Tibial artery (tissue), 4 donors: ENCODE data around the gene TOM1.

ENCODE experiments used
- DNase-seq, 2 donors: peaks; one replicate each; pipeline ENCODE4 v3.0.0-alpha.2; 2019
- H3K27ac ChIP-seq, 2 donors: fragments of 200-600 bp; sonication (generic) in 1 of 2; 1 replicate in 1 of 2; 2 replicates in 1 of 2; pipeline ENCODE4 v1.5.1; 2018 to 2019; ENCODE audit warnings: mild to moderate bottlenecking in 1 of 2
- H3K27me3 ChIP-seq, 2 donors: fragments of 200-600 bp; sonication (generic) in 1 of 2; one replicate each; pipeline versions ENCODE4 v1.5.1 to v1.6.0; 2016 to 2019
- H3K36me3 ChIP-seq, 3 donors: fragments of 200-600 bp; sonication (generic) in 2 of 3; one replicate each; pipeline ENCODE4 v1.5.1; 2016 to 2019; ENCODE audit warnings: mild to moderate bottlenecking in 2 of 3
- H3K4me1 ChIP-seq, 4 donors: fragments of 200-600 bp; sonication (generic) in 2 of 4; 1 replicate in 3 of 4; 2 replicates in 1 of 4; pipeline ENCODE4 v1.5.1; 2016 to 2019
- H3K4me3 ChIP-seq, 2 donors: fragments of 200-600 bp; sonication (generic) in 1 of 2; 1 replicate in 1 of 2; 2 replicates in 1 of 2; pipeline ENCODE4 v1.5.1; 2018 to 2019; ENCODE audit warnings: mild to moderate bottlenecking in 2 of 2
- H3K9me3 ChIP-seq, 3 donors: fragments of 200-600 bp; sonication (generic) in 1 of 3; one replicate each; pipeline ENCODE4 v1.5.1; 2016 to 2019
- intact Hi-C: fragments of 100-400 bp; cut with DNase I; formaldehyde crosslinking; loops from one replicate; pipeline ENCODE4 v1.15.0; 2023; ENCODE audit warnings: low total_unique reads
- TF ChIP-seq, protein P1 (sequence below), 2 experiments: fragments of 200-600 bp in 1 of 2; fragments of 450-650 bp in 1 of 2; IDR thresholded peaks; one replicate each; pipeline ENCODE4 v1.5.1; 2017 to 2019; ENCODE audit warnings: antibody characterized with exemption in 2 of 2, mild to moderate bottlenecking in 1 of 2, moderate library complexity in 1 of 2

Gene TOM1

DNA sequence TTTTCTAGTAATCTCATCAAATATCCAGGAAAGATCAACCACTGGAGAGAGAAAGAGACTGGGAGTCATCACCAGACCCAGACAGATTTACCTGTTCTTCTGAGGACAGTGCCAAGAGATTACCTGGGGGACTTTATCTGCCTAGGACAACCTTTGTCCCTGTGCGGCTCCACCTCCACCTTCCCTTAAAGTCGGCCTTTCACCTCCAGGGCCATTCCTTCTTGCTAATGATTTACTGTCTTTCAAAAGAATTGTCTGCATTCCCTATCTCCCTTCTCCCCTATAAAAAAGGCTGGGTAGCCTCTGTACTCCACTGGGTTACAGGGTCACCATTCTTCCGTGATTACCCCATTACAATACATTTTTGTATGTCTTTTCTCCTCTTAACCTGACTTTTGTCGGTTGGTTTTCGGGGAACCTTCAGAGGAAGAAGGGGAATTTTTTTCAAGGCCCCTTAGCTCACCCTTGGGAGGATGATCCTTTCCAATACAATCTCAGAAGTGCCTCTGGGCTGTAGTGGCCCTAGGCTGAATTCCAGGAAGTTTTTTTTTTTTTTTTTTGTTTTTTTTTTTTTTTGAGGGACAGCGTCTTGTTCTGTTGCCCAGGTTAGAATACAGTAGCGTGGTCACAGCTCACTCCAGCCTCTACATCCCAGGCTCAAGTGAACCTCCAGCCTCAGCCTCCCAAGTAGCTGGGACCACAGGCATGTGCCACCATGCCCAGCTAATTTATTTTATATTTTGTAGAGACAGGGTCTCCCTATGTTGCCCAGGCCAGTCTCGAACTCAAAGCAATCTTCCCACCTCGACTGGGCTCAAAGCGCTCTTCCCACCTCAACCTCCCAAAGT, 79.7 kb downstream of the TOM1 start:
- Histone ChIP-seq H3K4me1 (peaks cover 0 to 39% (median 24%) of the 10 kb centered on the region in 4 donors), H3K27me3 (no peaks in the 10 kb centered on the region), H3K27ac (peak overlapping the region; percentile 88 to 93), H3K4me3 (no peak overlapping the region), H3K9me3 (no peaks in the 10 kb centered on the region), H3K36me3 (peaks cover 0 to 9% (median 0%) of the 10 kb centered on the region in 3 donors)
- intact Hi-C loops, result no loop called here
- TF ChIP-seq, protein P1, sequence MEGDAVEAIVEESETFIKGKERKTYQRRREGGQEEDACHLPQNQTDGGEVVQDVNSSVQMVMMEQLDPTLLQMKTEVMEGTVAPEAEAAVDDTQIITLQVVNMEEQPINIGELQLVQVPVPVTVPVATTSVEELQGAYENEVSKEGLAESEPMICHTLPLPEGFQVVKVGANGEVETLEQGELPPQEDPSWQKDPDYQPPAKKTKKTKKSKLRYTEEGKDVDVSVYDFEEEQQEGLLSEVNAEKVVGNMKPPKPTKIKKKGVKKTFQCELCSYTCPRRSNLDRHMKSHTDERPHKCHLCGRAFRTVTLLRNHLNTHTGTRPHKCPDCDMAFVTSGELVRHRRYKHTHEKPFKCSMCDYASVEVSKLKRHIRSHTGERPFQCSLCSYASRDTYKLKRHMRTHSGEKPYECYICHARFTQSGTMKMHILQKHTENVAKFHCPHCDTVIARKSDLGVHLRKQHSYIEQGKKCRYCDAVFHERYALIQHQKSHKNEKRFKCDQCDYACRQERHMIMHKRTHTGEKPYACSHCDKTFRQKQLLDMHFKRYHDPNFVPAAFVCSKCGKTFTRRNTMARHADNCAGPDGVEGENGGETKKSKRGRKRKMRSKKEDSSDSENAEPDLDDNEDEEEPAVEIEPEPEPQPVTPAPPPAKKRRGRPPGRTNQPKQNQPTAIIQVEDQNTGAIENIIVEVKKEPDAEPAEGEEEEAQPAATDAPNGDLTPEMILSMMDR (IDR thresholded peaks at IDR 0.05), result no peak
- DNase-seq, result no peak

DNA sequence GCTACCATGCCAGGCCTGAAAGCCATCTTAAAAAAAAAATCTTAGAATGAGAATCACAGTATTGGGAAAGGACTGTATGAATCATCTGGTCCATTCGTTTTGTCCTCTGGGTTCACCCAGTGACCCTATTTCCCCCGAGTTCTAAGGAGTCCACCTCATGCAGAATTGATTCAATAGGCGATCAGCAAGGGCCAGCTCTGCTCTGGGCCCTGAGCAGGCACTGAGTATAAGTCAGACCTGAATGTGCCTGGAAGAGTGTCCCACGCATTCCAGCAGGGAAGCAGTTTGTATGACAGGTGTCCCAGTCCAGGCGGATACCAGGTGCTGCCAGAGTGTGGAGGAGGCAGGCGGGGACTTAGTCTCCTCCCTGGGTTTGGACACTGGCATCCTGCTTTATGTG, 80.3 kb downstream of the TOM1 start:
- Histone ChIP-seq H3K4me1 (peaks cover 0 to 39% (median 24%) of the 10 kb centered on the region in 4 donors), H3K9me3 (no peaks in the 10 kb centered on the region), H3K4me3 (no peak overlapping the region), H3K27ac (peak overlapping the region; percentile 88 to 93), H3K36me3 (peaks cover 0 to 10% (median 0%) of the 10 kb centered on the region in 3 donors), H3K27me3 (no peaks in the 10 kb centered on the region)
- no peak for DNase-seq
- TF ChIP-seq, protein P1 (IDR thresholded peaks at IDR 0.05), result no peak
- intact Hi-C loops, result no loop called here

DNA sequence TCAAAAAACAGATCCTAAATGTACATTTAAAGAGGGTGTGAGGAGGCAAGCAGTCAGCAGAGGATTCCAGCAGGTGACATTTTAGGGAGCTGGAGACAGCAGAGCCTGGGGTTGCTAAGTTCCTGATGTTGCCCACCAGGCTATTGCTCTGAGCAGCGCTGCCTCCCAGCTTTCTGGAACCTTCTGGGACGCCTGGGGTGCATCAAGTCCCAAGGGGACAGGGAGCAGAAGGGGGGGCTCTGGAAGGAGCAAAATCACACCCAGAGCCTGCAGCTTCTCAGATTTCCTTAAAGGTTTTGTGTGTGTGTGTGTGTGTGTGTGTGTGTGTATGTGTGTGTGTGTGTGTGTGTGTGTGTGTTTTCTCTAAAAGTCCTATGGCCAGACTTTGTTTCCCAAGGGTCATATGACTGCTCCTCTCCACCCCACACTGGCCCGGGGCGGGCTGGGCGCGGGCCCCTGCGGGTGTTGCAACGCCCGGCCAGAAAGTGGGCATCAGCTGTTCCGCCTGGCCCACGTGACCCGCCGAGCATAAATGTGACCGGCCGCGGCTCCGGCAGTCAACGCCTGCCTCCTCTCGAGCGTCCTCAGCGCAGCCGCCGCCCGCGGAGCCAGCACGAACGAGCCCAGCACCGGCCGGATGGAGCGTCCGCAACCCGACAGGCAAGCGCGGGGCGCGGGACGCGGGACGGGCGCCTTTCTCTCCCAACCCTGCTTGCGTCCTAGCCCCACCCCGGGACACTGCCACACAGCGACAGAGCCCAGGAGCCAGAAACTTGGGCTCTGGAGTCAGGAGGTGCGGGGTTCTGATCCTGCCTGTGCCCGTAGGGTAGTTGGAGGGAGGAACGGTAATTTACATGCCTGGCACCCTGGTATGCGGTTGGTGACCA, 81.1 kb downstream of the TOM1 start, which contains the start of gene HMOX1:
Gene HMOX1 (plus strand): TSS at position 560 of the 887 bp plus-strand sequence. CDS start 78 bp downstream, at position 638.
- peaks cover 0 to 39% (median 24%) of the 10 kb centered on the region in 4 donors for H3K4me1 ChIP-seq
- peak; percentile 96 to 98 for DNase-seq
- intact Hi-C loops, result no loop called here
- peak within 1 kb of the TSS; percentile 88 to 93 for H3K27ac ChIP-seq
- H3K27me3 ChIP-seq, result no peaks in the 10 kb centered on the region
- TF ChIP-seq, protein P1 (IDR thresholded peaks at IDR 0.05), result peak in 1 of 2 experiments; percentile 22
- peak within 1 kb of the TSS; percentile 62 to 66 for H3K4me3 ChIP-seq
- H3K36me3 ChIP-seq, result peaks cover 0 to 10% (median 0%) of the 10 kb centered on the region in 3 donors
- no peaks in the 10 kb centered on the region for H3K9me3 ChIP-seq

DNA sequence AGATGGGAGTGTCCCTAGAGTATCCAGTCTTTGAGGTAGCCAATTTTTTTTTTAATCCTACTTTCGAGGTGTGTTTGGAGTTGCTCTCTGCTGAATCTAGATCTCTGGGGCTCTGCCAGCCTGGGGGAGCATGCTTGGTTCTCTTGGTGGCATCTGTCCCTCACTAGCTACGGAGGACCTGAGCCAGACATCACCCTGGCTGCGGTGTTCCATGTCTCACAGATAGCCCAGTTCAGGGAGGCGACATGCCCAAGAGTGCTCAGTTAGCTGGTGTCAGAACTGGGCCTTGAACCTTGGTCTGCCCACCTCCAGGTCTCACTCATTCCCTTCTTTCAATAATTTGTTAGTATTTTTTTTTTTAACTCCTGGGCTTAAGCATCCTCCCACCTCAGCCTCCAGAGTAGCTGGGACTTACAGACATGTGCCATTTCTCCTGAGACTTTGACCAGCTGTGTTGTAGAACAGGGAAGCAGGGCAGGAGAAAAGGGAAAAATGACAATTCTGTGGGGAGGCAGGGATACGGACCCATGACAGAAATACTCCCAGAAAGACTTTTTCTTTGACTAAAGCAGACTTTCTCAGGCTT, 81.8 kb downstream of the TOM1 start:
- peak in 1 of 2 donors; percentile 31 for DNase-seq
- Histone ChIP-seq H3K4me1 (peaks cover 0 to 33% (median 19%) of the 10 kb centered on the region in 4 donors), H3K27ac (peak overlapping the region; percentile 88 to 93), H3K36me3 (peaks cover 0 to 12% (median 5%) of the 10 kb centered on the region in 3 donors), H3K4me3 (peak overlapping the region; percentile 62 to 66), H3K27me3 (no peaks in the 10 kb centered on the region), H3K9me3 (no peaks in the 10 kb centered on the region)
- intact Hi-C loops, result no loop called here
- TF ChIP-seq, protein P1 (IDR thresholded peaks at IDR 0.05), result no peak

DNA sequence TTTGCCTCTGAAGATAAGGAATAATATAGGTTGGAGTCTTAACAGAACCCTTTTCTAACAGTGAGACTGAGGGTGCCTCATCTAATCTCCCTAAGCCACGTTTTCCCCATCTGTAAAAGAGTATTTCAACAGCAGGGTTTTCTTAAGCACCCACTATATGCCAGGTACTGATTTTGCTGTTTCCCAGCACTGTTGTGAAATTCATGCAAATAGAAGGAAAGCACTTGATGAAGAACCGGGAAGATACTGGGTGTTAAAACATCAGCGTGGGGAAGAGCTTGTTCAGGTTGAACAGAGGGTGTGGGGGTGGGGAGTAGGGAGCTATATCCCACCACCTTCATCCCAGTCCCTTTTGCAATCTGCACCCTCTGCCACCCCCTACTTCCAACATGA, 84.0 kb downstream of the TOM1 start:
- Histone ChIP-seq H3K4me1 (peaks cover 0 to 22% (median 9%) of the 10 kb centered on the region in 4 donors), H3K27ac (no peak overlapping the region), H3K4me3 (no peak overlapping the region), H3K36me3 (peaks cover 10 to 25% (median 11%) of the 10 kb centered on the region in 3 donors), H3K27me3 (no peaks in the 10 kb centered on the region), H3K9me3 (no peaks in the 10 kb centered on the region)
- no peak for DNase-seq
- intact Hi-C loops, result no loop called here
- TF ChIP-seq, protein P1 (IDR thresholded peaks at IDR 0.05), result no peak
